ENCODE results near the gene UBASH3B.
"Not testable (repeated sequence)": the region's sequence is repeated elsewhere in the genome, so short reads cannot be mapped to it uniquely, and the experiment has no call there.

- not testable (repeated sequence) for TF ChIP-seq CTCF, POLR2A (IDR thresholded peaks at IDR 0.05)
These were observed 173.8 kb downstream of the UBASH3B start for GRCh38 chr11:122829371-122829770.
